OCI-LY7 (cell line): ENCODE data around the gene LRPAP1.

ENCODE experiments used
- EZH2phosphoT487 ChIP-seq: fragments of 200-600 bp; sonication (generic); IDR thresholded peaks from 2 replicates; pipeline ENCODE4 v1.6.1; 2018; ENCODE audit warnings: low read depth, borderline replicate concordance, mild to moderate bottlenecking, mixed run types, antibody characterized with exemption, low read length, moderate library complexity, mixed read lengths
- TF ChIP-seq, protein P1 (sequence below): fragments of 200-600 bp; sonication (generic); conservative IDR thresholded peaks from 2 replicates; pipeline ENCODE4 v1.5.1; 2014; ENCODE audit warnings: mild to moderate bottlenecking, antibody characterized with exemption, low read length, moderate library complexity, mixed read lengths

DNA sequence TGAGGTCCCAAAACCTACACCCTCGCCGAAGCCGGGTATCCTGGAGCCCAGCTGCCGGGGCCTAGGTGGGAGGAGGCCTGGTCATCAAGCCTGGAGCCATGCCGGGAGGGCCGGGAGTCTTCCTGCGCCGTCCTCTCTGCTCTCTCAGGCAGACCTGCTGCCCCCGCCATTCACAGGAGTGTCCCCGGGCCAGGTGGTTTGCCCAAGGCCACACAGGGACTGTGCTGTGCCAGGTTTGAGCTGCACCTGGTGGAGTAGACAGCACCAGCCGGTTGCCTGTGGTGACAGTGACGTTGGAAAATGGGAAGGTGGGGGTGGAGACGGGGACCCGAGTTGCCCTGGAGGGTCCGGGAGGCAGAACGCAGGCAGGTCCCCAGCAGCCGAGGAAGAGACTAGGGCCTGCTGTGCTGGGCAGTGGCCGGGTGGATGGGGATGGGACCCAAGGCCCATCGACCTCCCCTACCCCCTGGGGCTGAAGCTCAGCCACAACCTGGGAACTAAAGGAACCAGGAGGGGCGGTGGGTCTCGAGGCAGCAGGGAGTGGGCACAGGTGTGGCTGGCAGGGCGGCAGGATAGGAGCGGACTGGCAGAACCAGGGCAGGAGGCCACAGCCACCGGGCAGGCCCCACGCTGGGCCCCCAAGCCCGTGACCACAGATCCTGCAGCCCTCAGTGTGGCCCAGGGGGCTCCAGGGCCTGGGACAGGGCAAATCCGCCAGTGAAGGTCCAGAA is 59.6 kb downstream of the LRPAP1 start:
- TF ChIP-seq, protein P1, sequence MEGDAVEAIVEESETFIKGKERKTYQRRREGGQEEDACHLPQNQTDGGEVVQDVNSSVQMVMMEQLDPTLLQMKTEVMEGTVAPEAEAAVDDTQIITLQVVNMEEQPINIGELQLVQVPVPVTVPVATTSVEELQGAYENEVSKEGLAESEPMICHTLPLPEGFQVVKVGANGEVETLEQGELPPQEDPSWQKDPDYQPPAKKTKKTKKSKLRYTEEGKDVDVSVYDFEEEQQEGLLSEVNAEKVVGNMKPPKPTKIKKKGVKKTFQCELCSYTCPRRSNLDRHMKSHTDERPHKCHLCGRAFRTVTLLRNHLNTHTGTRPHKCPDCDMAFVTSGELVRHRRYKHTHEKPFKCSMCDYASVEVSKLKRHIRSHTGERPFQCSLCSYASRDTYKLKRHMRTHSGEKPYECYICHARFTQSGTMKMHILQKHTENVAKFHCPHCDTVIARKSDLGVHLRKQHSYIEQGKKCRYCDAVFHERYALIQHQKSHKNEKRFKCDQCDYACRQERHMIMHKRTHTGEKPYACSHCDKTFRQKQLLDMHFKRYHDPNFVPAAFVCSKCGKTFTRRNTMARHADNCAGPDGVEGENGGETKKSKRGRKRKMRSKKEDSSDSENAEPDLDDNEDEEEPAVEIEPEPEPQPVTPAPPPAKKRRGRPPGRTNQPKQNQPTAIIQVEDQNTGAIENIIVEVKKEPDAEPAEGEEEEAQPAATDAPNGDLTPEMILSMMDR = no peak
- TF ChIP-seq EZH2phosphoT487 = no peak
